Prostate gland (tissue), 2 donors: ENCODE measurements around the gene AIP. TPM values are rescaled to one million over a fixed set of nuclear protein-coding genes. Genes with fewer than 3 reads are reported as not detected.

Experiments
- DNase-seq: peaks from one replicate; pipeline ENCODE4 v3.0.0-alpha.2; 2019; ENCODE audit warnings: low spot score
- H3K27ac ChIP-seq, 2 donors: fragments of 200-600 bp; sonication (generic); 2 replicates each; pipeline ENCODE4 v1.5.1; 2017 to 2019
- H3K27me3 ChIP-seq: fragments of 200-600 bp; sonication (generic); replicated peaks from 2 replicates; pipeline ENCODE4 v1.5.1; 2019; ENCODE audit not compliant: insufficient read depth
- H3K36me3 ChIP-seq, 2 donors: fragments of 200-600 bp; sonication (generic); 1 replicate in 1 of 2; 2 replicates in 1 of 2; pipeline versions ENCODE4 v1.5.1 to v1.8.1; 2017 to 2019
- H3K4me1 ChIP-seq: fragments of 200-600 bp; sonication (generic); replicated peaks from 2 replicates; pipeline ENCODE4 v1.5.1; 2019
- H3K4me3 ChIP-seq, 2 donors: fragments of 200-600 bp; sonication (generic); 2 replicates each; pipeline ENCODE4 v1.5.1; 2017 to 2019
- H3K9me3 ChIP-seq: fragments of 200-600 bp; sonication (generic); 2 replicates; pipeline ENCODE4 v1.5.1; 2017
- CTCF ChIP-seq, 4 experiments: fragments of 200-600 bp in 2 of 4; fragments of 450-650 bp in 2 of 4; sonication (generic) in 2 of 4; IDR thresholded peaks; 1 replicate in 3 of 4; 2 replicates in 1 of 4; pipeline ENCODE4 v1.5.1; 2016 to 2019; ENCODE audit warnings: antibody characterized with exemption in 4 of 4, mild to moderate bottlenecking in 2 of 4, moderate library complexity in 2 of 4
- POLR2A ChIP-seq: fragments of 450-650 bp; IDR thresholded peaks from one replicate; pipeline ENCODE4 v1.6.1; 2016; ENCODE audit warnings: antibody characterized with exemption, mild to moderate bottlenecking
- POLR2AphosphoS5 ChIP-seq: sonication (generic); formaldehyde crosslinking; IDR thresholded peaks from one replicate; pipeline ENCODE4 v1.6.1; 2017; ENCODE audit warnings: antibody characterized with exemption
- WGBS: methylation state at CpG from one replicate; pipeline ENCODE4 v1.1.5; 2018; 5-methylcytosine and 5-hydroxymethylcytosine counted together
- intact Hi-C: fragments of 100-400 bp; cut with DNase I; formaldehyde crosslinking; loops from one replicate; pipeline ENCODE4 v1.14.2; 2022
- total RNA-seq, 2 donors: library from RNA; depleted of rRNA; stranded (reverse); fragments of >200 nt; gene quantifications; one replicate each; pipeline ENCODE4 v1.1.0, GENCODE V29; 2016

The AIP gene
- total RNA-seq, 2 donors from 2014 or later: 63.7 to 93.7 TPM

GRCh38 chr11:67468456-67468758 lies 14.4 kb upstream of the AIP start:
- intact Hi-C loops: loop anchor here (5.0 kb wide), 1 partner anchor 66 kb away; the partner anchor contains the start of genes PPP1CA and TBC1D10C
- Histone ChIP-seq H3K9me3 (no peaks in the 10 kb centered on the region), H3K4me3 (peak overlapping the region; percentile 84 to 87), H3K27ac (peak overlapping the region; percentile 89 to 92), H3K36me3 (peaks cover 0 to 4% of the 10 kb centered on the region in 2 donors), H3K4me1 (peaks cover 6% of the 10 kb centered on the region), H3K27me3 (no peaks in the 10 kb centered on the region)
- 3% methylated on average over 6 of the region's 6 CpGs for WGBS
- no peak for DNase-seq
- TF ChIP-seq CTCF (IDR thresholded peaks at IDR 0.05) (no peak), POLR2A (no peak), POLR2AphosphoS5 (no peak)

- H3K27ac ChIP-seq: peak within 1 kb of the TSS; percentile 89 to 92
- DNase-seq: peak; percentile 90
- peak within 1 kb of the TSS; percentile 84 to 87 for H3K4me3 ChIP-seq
- intact Hi-C loops: loop anchor here (5.0 kb wide), 1 partner anchor 67 kb away; the partner anchor contains the start of genes PPP1CA and TBC1D10C
- H3K9me3 ChIP-seq: no peaks in the 10 kb centered on the region
- H3K27me3 ChIP-seq: no peaks in the 10 kb centered on the region
- WGBS: under 1% methylated on average over 36 of the region's 76 CpGs
- TF ChIP-seq POLR2A: peak; percentile 80
- TF ChIP-seq CTCF (IDR thresholded peaks at IDR 0.05): peak; percentile 24 to 63 (median 48)
- TF ChIP-seq POLR2AphosphoS5: peak; percentile 92
- peaks cover 0 to 4% of the 10 kb centered on the region in 2 donors for H3K36me3 ChIP-seq
- H3K4me1 ChIP-seq: peaks cover 6% of the 10 kb centered on the region
These were observed 13.9 kb upstream of the AIP start, which contains the start of gene TMEM134 for GRCh38 chr11:67468759-67469507. Gene TMEM134 (minus strand): TSS chr11:67469251. CDS start chr11:67469192, 59 bp downstream.

- 6% methylated on average over 9 of the region's 9 CpGs for WGBS
- peaks cover 0 to 4% of the 10 kb centered on the region in 2 donors for H3K36me3 ChIP-seq
- peak overlapping the region; percentile 84 to 87 for H3K4me3 ChIP-seq
- no peak for DNase-seq
- H3K27ac ChIP-seq: peak overlapping the region; percentile 89 to 92
- H3K4me1 ChIP-seq: peaks cover 6% of the 10 kb centered on the region
- no peaks in the 10 kb centered on the region for H3K9me3 ChIP-seq
- intact Hi-C loops: loop anchor here (5.0 kb wide), 1 partner anchor 67 kb away; the partner anchor contains the start of genes PPP1CA and TBC1D10C
- TF ChIP-seq POLR2A (no peak), CTCF (IDR thresholded peaks at IDR 0.05) (no peak), POLR2AphosphoS5 (no peak)
- H3K27me3 ChIP-seq: no peaks in the 10 kb centered on the region
These were observed 13.4 kb upstream of the AIP start for GRCh38 chr11:67469508-67469811.

- no peak for TF ChIP-seq POLR2AphosphoS5
- TF ChIP-seq CTCF (IDR thresholded peaks at IDR 0.05): no peak
- no peak for TF ChIP-seq POLR2A
- H3K4me1 ChIP-seq: peaks cover 4% of the 10 kb centered on the region
- intact Hi-C loops: no loop called here
- H3K4me3 ChIP-seq: no peak overlapping the region
- H3K27me3 ChIP-seq: no peaks in the 10 kb centered on the region
- 81% methylated on average over 8 of the region's 8 CpGs for WGBS
- peaks cover 0 to 4% of the 10 kb centered on the region in 2 donors for H3K36me3 ChIP-seq
- H3K27ac ChIP-seq: no peak overlapping the region
- no peaks in the 10 kb centered on the region for H3K9me3 ChIP-seq
- no peak for DNase-seq
These were observed 12.4 kb upstream of the AIP start for GRCh38 chr11:67470337-67471002.
